Hypothalamus (tissue), 51 donors: ENCODE data around the gene AOPEP.

Experiments
- DNase-seq, 51 donors: peaks; one replicate each; lab custom pipeline; 2025; lab: John Stamatoyannopoulos, UW

AOPEP gene

GRCh38 chr9:95024097-95024671 lies 297.7 kb downstream of the AOPEP start:
- peak in 5 of 51 donors; percentile 26 to 49 (median 30) for DNase-seq

DNA sequence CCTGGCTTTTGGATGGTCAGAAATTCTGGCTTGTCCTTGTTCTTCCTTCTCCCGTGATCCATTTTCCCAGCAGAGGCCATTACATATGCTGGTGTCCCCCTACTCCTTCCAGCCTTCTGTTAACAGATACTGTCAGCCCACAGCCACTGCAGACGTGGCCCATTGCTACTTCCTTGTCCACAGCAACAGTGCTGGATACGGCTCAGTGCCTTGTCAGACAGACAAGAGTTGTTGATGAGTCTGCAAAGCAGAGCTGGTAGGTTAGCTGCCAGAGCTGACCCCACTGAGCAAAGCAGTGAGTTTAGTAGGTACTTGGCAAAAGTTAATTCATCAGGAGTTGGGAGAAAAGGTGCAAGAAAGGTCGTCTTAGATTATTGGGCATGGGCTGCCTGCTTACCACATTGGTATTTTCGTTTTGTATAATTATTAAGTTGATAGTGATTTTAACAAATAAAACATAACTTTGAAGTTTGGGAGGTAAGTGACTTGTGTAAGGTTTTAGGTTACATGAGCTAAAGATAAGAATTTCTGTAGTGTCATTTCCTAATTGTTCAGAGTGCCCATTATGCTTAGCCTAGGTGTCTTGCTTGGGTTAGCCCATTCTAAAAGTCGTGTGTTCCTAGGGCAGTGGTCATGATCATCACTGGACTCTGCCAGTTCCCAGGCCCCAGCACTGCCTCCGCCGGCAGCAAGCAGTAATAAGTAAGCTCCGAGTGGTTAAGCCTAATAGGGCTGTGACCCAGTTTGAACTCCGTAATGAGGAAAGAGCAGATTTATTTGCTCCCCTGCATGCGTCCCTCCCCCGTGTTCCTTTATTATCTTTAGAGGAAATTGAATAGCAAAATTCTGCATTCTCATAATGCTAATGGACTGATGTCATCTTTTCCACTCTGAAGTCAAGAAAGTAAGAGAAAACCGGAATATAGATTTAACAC lies 299.0 kb downstream of the AOPEP start:
- peak in 15 of 51 donors; percentile 28 to 62 (median 41) for DNase-seq

DNA sequence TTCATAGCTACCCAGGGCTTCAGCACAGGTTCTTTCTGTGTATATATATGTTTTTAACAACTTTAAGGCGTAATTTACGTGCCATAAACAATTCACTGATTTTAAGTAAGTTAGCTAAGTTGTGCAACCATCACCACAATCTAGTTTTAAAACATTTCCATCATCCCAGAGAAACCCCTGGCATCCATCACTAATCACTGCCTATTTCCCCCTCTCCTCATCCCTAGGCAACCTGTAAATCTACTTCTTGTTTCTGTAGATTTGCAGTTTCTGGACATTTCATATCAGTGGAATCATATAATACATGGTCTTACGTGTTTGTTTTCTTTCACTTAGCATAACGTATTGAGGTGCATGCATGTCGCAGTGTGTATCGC lies 299.6 kb downstream of the AOPEP start:
- no peak for DNase-seq

DNA sequence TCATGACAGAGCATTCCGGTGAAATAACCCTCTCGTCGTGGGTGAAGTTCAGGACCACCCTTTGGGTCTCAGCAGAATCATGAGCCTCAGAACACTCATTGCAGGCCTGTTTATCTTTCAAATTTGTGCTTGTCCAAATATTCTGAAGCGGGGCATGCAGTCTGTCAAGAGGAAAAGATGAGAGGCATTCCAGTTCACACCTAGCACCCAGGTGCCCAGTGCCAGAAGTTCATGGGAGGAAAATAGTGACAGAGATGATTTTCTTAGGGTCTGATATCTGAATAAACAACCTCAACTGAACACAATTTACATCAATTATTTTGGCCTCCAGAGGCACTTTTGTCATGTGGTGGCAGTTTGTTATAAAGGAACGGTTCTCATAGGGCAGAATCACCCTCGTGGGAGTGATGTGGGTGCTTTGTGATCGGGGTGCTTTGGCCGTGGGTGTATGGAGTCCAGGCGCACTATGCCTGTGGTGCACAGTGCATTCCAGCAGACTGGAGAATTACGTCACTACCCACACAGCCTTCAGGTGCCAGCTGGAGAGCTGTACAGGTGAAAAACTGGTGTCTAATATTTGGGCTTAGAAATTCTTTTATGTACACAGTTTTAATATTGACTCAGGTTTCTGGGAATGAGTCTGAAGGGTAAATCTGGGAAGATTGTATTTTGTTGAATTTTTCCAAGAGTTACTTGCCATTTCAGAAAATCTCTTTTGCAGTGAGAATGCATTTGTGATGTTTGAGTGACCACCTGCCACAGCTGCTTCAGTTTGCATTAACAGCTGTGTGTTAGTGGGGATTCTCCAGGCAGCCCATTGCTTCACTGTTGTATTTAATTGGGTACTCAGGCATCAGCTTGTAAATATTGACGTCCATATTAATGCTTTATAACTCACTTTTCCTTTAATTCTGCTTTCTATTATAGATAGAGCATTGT lies 301.7 kb downstream of the AOPEP start:
- no peak for DNase-seq

GRCh38 chr9:95028853-95029219 lies 302.3 kb downstream of the AOPEP start:
- no peak for DNase-seq

DNA sequence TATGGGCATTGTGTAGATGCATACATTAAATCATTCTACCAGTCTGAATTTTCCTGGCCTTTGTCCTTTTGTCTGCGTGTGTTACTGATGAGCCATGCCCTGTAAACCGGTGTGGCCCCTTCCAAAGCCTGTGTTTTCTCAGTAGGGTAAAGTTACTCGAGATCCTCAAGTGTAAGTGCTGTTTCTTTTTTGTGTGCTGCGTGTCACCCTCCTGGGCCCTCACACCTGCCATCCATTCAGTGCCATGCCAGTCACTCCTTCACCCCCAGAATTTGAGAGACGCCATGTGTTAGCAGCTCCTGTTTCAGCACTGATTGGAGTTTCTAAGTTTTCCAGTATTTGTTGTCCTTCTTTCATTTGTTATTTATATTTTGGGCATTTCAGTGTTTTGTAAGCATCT lies 302.8 kb downstream of the AOPEP start:
- no peak for DNase-seq

- no peak for DNase-seq
Measured at GRCh38 chr9:95029720-95030119, 303.2 kb downstream of the AOPEP start.

DNA sequence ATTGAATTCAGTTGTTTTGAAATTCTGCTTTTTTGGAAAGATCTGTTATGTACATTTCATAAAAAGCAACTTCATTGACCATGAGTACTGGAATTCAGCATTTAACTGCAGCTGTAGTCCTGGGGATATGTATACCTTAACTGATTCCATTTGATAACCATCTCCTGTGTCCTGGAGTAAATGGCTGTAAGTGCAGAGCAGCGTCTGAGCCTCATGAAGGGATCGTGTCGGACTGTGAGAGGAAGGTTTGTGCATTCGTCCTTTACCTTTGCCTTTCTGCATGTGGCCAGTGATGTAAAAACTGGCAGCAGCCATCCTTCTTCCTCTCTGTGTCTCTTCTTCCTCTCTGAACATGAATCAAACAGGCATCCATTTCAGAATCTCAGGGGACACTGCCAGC lies 303.8 kb downstream of the AOPEP start:
- DNase-seq = no peak

DNA sequence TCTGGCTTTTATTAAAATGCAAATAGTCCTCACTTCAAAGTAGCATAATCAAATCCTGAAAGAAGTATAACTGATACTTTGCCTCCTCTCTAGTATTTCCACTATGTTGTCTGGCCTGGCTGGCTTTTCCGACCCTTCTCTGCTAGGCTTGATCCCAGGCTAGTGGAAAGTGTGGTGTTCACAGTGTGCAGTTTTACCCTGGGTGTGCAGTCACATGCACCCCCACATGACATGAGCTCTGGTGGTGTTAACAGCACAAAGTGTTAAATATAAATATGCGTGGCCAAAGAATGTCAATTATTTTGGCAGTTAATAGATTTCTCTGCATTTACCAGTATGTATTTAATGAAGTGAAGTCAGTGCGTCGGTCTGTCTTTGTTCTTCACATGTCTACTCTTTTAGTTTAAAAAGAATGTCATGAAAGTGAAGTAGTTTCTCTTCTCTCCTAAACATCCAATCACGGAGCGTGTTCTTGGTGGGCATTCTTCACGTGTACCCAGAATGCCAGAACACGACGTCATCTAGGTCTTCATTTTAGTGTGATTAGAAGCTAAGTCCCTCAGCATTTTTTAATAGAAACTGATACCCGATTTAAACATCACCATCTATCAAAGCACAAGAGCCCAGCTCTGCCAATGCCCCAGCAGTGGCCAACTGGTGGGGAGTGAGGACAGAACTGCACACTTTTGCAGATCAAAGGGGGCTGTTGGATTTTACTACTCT lies 304.6 kb downstream of the AOPEP start:
- DNase-seq = no peak

DNA sequence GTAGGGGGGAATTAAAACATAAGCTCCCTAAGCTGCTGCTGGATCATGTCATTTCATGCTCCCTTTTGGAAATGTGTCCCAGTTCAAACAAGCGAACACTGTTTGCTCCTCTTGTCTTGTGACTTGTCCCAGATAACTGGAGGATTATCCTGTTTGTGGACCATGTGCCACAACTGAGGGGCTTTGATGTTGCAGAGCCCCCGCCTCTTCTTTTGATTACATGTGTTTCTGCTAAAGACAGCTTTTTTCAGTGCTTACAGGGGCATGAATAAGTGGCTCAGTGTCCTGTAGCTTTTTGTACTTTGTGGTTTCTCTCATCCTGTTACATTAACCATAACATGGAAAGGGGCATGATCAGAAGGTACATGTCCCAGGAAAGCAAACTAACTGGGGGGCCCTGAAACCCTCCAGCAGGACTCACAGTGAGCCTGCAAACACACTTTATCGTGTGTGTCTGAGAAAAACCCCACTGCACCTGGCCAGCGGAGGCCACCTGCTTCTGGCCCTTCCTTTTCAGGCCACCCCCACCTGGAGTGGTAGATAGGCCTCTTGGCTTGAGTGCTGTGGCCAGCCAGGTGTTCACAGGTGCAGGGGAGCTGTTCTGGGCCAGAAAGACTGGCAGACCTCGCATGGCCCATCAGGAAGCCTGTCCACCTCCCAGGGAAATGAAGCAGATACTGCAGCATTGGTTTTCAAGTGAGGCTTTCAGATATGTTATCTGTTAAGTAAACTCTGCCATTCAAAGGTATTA lies 305.4 kb downstream of the AOPEP start:
- peak in 5 of 51 donors; percentile 29 to 65 (median 42) for DNase-seq

GRCh38 chr9:95032580-95033341 lies 306.3 kb downstream of the AOPEP start:
- no peak for DNase-seq

GRCh38 chr9:95035846-95036245 lies 309.3 kb downstream of the AOPEP start:
- no peak for DNase-seq

GRCh38 chr9:95036676-95037075 lies 310.2 kb downstream of the AOPEP start:
- DNase-seq = peak in 1 of 51 donors; percentile 16

- no peak for DNase-seq
Measured at GRCh38 chr9:95037789-95038521, 311.5 kb downstream of the AOPEP start.

DNA sequence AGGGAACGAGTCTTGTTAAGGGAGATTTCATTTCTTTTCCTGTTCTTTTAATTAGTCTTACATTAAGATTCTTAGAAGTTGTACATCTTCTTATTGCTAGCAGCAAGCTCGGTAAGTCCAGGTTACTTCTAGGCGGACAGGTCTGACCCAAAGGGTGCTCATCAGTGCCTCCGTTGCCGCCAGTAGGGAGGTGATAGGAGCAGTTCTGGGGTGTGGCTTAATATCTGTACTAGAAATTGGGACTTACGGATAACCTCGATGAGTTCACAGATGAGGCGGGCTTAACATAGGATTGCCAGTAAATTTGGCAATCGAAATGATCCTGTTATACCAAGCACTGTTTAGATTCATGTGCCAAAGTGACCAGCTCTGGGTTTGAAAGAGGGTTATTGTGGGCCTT lies 312.2 kb downstream of the AOPEP start:
- no peak for DNase-seq

DNA sequence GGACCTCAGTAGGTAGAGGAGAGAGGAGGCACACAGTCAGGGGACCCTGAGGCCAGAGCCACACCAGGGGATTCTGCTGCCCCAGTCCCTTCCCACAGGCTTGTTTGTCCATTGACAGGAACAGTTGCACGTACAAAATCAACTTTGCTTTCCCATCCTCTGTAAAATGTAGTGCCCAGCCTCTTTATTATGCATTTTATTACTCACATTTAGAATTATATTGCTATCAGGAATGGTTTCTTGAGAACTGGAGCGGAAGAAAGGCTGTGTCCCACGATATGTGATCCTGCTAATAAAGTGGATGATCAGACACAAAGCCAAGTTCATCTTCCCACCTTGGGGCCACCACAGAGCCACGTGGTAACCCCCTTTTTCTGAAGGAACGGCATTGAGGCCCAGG lies 313.6 kb downstream of the AOPEP start:
- no peak for DNase-seq

DNA sequence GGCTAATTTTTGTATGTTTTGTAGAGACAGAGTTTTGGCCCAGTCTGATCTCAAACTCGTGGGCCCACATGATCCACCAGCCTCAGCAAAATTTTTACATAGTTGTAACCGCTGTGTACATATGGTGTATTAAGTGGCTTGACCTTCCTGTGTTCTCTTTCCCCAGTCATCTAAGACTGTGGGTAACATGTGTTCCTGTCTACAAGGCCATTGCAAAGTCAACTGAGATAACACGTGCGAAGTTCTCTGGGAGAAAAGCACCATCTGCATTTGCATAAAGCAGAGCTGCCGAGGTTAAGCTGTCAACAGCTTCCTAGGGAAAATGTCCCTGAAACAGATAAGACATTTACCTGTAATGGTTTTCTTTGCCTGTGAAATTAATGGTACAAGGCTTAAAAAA lies 317.3 kb downstream of the AOPEP start:
- no peak for DNase-seq
